Left renal cortex interstitium (tissue), 4 donors: ENCODE measurements around the gene ATP2C2. TPM values are rescaled to one million over a fixed set of nuclear protein-coding genes. Genes with fewer than 3 reads are reported as not detected.
"Not testable (repeated sequence)": the region's sequence is repeated elsewhere in the genome, so short reads cannot be mapped to it uniquely, and the experiment has no call there.

ENCODE experiments used
- DNase-seq, 4 donors: peaks; one replicate each; pipeline ENCODE4 v3.0.0-alpha.2; 2013; ENCODE audit warnings: low read depth in 4 of 4, low spot score in 2 of 4, missing footprints in 1 of 4
- polyA plus RNA-seq, 4 donors: library from polyadenylated mRNA; unstranded; fragments of 120-200 nt; gene quantifications; one replicate each; pipeline ENCODE4 v1.2.1, GENCODE V29; 2013; ENCODE audit not compliant: insufficient read length in 4 of 4

The ATP2C2 gene
- polyA plus RNA-seq, 4 donors: 0.62 to 2.2 (median 1.1) TPM

DNA sequence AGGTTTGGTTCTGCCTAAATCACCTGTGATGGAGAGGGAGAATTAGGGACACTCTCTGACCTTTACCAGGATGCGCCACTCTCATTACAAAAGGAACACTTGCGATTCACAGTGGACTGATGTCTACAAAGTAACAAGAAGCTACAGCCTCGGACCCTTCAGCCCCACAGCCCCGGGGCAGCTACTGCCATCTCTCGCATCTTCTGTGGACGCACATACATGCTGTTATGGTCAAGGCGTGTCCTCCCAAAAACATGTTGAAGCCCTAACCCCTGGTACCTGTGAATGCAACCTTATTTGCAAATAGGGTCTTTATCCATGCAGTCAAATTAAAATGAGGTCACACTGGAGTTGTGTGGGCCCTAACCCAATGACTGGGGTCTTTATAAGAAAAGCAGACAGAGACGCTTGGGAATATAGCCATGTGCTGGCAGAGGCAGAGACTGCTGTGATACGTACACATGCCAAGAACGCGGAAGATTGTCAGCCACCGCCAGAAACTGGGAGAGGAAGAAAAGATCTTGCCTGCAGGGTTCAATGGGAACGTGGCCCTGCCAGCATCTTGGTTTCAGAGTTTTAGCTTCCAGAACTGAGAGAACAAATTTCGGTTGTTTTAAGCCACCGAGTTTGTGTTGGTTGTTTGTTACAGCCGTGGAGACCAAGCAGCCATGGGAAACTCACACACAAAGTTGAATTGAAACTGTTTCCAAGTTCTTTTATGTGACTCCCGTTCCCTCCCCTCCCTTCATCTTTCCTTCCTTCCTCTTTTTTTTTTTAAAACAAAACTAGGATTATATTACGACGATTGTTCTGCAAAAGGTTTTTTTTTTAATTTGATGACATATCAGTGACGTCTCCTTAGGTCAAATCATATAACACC, 23.1 kb downstream of the ATP2C2 start:
- DNase-seq: no peak

DNA sequence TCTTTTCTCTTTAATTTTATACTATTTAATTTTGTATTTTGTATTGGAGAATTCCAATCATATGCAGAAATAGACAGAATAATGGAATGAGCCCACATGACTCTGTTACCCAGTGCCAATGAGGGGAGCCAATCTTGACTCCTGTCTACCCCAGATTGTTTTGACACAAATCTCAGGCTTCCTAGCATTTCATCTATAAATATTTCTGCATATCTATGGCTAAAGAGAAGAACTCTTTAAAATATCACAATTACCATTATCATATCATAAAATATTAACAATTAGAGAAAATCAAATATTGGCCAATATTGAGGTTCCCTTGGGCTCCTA, 23.7 kb downstream of the ATP2C2 start:
- no peak for DNase-seq

DNA sequence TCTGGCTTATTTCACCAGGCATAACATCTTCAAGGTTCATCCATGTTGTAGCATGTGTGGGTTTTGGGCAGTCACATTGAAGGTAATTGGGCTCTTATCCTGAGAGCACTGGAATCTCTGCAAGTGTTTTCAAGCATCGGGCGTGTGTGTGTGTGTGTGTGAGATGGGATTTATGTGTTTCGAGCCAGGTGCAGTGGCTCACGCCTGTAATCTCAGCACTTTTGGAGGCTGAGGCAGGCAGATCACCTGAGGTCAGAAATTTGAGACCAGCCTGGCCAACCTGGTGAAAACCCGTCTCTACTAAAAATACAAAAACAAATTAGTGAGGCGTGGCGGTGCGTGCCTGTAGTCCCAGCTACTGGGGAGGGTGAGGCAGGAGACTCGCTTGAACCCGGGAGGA, 27.7 kb downstream of the ATP2C2 start:
- not testable (repeated sequence) for DNase-seq

- DNase-seq: no peak
These were observed 28.2 kb downstream of the ATP2C2 start for GRCh38 chr16:84396537-84397008.

DNA sequence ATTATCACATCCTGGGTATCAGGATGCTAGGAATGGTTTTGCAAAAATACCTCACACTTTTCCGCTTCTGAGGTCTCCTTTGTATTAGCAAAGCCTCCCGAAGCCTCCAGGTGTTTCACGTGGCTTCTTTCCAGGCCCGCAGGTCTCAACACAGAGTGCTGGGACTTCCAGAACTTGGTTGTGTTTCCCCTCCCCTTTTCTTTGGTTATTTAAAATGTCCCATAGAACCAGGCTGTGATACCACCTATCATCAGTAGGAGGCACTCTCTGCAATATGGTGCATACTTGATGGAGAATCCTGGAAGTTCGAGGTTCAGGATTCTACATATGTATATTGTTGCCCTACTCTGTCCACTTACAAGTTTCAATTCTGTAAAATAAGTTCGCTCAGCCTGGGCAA, 28.8 kb downstream of the ATP2C2 start:
- DNase-seq: no peak

- no peak for DNase-seq
These were observed 30.4 kb downstream of the ATP2C2 start for GRCh38 chr16:84398701-84399100.

- not testable (repeated sequence) for DNase-seq
These were observed 31.6 kb downstream of the ATP2C2 start for GRCh38 chr16:84399912-84400311.

GRCh38 chr16:84403435-84403834, 35.1 kb downstream of the ATP2C2 start:
- DNase-seq: not testable (repeated sequence)

- DNase-seq: no peak
These were observed 36.0 kb downstream of the ATP2C2 start for GRCh38 chr16:84404324-84404723.

- DNase-seq: no peak
These were observed 36.8 kb downstream of the ATP2C2 start for GRCh38 chr16:84404936-84405639.

- DNase-seq: no peak
These were observed 37.9 kb downstream of the ATP2C2 start for GRCh38 chr16:84406006-84406963.

DNA sequence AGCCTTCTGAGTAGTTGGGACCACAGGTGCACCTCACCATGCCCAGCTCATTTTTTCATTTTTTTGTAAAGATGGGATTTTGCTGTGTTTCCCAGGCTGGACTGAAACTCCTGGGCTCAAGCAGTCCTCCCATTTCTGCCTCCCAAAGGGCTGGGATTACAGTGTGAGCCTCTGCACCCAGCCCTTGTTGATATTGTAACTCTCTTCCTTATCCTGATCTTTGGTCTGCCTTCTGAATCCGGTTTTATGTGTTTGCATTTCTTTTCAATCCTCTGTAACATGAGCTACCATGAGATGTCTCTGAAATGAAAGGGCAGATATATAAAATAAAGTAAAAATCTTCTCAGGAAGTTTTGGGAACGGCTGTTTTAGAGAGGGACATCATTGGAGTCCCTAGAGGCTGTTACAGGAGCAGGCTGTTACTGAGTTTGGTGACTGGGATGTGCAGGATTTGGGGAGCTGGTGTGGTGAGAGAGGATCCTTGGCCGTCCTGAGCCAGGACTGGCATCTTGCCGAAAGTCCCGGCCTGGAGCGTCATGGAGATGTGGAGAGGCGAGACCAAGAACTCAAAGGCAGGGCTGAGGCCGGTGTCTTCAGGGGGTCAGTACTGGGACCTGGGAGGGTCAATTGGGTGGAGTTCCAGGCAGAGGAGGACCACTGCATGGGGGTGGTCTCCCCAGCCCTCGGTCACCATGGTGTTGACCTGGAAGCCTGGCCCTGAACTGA, 39.4 kb downstream of the ATP2C2 start:
- DNase-seq: no peak

DNA sequence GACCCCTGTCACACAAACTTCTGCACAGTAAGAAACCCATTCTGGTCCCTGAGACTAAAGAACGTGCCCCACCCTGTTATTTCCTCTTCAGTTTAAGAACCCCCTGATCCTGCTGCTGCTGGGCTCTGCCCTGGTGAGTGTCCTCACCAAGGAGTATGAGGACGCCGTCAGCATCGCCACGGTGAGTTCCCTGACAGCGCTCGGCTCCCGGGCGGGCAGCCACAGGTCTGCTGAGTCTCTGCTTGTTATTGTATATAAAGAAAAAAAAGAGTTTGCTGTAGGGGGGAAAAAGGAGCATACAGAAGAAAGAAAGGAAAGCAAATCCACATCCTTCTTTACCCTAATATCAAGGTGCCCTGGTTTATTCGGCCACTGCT, 40.0 kb downstream of the ATP2C2 start:
- DNase-seq: no peak

DNA sequence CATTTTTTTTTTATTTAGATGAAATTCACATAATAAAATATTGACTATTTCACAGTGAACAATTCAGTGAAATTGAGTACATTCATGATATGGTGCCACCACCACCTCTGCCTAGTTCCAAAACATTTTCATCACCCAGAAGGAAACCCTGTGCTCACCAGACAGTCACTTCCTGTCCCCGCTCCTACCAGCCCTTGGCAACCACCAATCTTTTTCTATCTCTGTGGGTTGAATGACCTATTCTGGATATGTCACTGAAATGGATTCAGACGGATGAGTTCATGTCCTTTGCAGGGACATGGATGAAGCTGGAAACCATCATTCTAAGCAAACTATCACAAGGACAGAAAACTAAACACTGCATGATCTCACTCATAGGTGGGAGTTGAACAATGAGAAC, 40.5 kb downstream of the ATP2C2 start:
- no peak for DNase-seq

DNA sequence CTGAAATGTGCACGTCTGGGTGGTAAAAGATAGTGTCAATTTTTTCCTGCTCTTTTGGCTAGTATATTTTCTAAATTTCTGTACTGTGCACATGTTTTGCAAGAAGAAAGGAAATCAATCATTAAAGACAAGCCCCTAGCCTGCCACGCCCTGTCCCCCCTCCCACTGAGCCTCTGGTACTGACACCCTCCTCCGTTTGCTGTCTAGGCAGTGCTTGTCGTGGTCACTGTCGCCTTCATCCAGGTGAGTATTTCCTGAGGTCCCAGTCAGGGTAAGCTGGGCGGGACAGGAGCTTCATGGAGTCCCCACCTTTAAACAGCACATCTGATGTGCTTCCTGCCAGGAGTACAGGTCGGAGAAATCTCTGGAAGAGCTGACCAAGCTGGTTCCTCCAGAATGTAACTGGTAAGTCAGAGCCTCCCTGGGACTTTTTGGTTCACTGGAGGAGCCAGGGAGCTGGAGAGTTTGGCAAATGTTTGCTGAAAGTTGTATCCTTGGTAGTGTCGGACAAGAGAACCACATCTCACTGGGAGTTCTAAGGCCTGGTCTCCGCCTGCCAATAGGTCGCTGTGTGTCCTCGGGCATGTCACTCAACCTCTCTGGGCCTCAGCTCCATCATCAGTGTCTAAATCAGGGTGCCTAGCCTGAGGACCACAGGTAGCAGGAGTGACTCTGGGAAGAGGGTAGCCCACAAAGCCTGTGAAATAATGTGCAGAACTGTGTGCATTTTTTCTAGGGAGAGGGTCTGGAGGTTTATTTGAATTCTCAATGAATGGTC, 42.2 kb downstream of the ATP2C2 start:
- no peak for DNase-seq

GRCh38 chr16:84411768-84412167, 43.4 kb downstream of the ATP2C2 start:
- no peak for DNase-seq

DNA sequence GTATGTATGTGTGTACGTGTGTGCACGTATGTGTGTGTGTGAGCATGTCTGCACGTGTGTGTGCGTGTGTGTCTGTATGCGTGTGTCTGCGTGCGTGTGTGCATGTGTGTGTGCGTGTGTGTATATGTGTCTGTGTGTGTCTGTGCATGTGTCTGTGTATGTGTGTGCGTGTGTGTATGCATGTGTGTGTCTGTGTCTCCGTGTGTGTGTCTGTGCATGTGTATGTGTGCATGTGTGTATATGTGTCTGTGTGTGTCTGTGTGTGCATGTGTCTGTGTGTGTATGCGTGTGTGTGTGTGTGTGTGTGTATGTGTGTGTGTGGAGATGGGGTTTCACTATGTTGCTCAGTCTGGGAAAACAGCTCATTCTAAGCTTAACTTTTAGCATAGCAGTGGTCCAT, 43.9 kb downstream of the ATP2C2 start:
- no peak for DNase-seq

- DNase-seq: no peak
These were observed 45.1 kb downstream of the ATP2C2 start for GRCh38 chr16:84413244-84414004.
